ENCODE results near the gene MAPK4.

Gene MAPK4

GRCh38 chr18:50679056-50679455 lies 119.2 kb downstream of the MAPK4 start:
- Histone ChIP-seq H3K36me3 (ENCODE audit: control insufficient read depth, insufficient read depth, low read length) (no peaks in the 10 kb centered on the region), H3K4me2 (ENCODE audit: low read length) (no peak overlapping the region), H2AFZ (no peak overlapping the region), H3K4me3 (ENCODE audit: low read depth, low read length) (no peak overlapping the region), H3K79me2 (peaks cover 7% of the 10 kb centered on the region), H3K27me3 (ENCODE audit: control insufficient read depth, insufficient read depth, low read length) (no peaks in the 10 kb centered on the region), H3K9me3 (ENCODE audit: control insufficient read depth, low read length) (no peaks in the 10 kb centered on the region), H3K27ac (peak overlapping the region; percentile 2), H3K9ac (no peak overlapping the region), H3K4me1 (peaks cover 25% of the 10 kb centered on the region)
- no peak for TF ChIP-seq CTCF (IDR thresholded peaks at IDR 0.05)

GRCh38 chr18:50679656-50680055 lies 119.8 kb downstream of the MAPK4 start:
- Histone ChIP-seq H3K27ac (peak overlapping the region; percentile 2), H2AFZ (no peak overlapping the region), H3K36me3 (ENCODE audit: control insufficient read depth, insufficient read depth, low read length) (no peaks in the 10 kb centered on the region), H3K4me3 (ENCODE audit: low read depth, low read length) (no peak overlapping the region), H3K27me3 (ENCODE audit: control insufficient read depth, insufficient read depth, low read length) (no peaks in the 10 kb centered on the region), H3K79me2 (peaks cover 7% of the 10 kb centered on the region), H3K9me3 (ENCODE audit: control insufficient read depth, low read length) (no peaks in the 10 kb centered on the region), H3K9ac (no peak overlapping the region), H3K4me1 (peaks cover 19% of the 10 kb centered on the region), H3K4me2 (ENCODE audit: low read length) (no peak overlapping the region)
- TF ChIP-seq CTCF (IDR thresholded peaks at IDR 0.05), result no peak

GRCh38 chr18:50680966-50681365 lies 121.1 kb downstream of the MAPK4 start:
- Histone ChIP-seq H3K36me3 (ENCODE audit: control insufficient read depth, insufficient read depth, low read length) (no peaks in the 10 kb centered on the region), H3K4me2 (ENCODE audit: low read length) (no peak overlapping the region), H3K27ac (no peak overlapping the region), H3K4me3 (ENCODE audit: low read depth, low read length) (no peak overlapping the region), H3K9ac (no peak overlapping the region), H3K79me2 (peaks cover 4% of the 10 kb centered on the region), H3K27me3 (ENCODE audit: control insufficient read depth, insufficient read depth, low read length) (no peaks in the 10 kb centered on the region), H3K9me3 (ENCODE audit: control insufficient read depth, low read length) (no peaks in the 10 kb centered on the region), H3K4me1 (peaks cover 16% of the 10 kb centered on the region), H2AFZ (no peak overlapping the region)
- no peak for TF ChIP-seq CTCF (IDR thresholded peaks at IDR 0.05)

GRCh38 chr18:50682852-50683251 lies 123.0 kb downstream of the MAPK4 start:
- Histone ChIP-seq H3K4me3 (ENCODE audit: low read depth, low read length) (no peak overlapping the region), H3K4me2 (ENCODE audit: low read length) (no peak overlapping the region), H3K9me3 (ENCODE audit: control insufficient read depth, low read length) (no peaks in the 10 kb centered on the region), H3K4me1 (peaks cover 27% of the 10 kb centered on the region), H3K36me3 (ENCODE audit: control insufficient read depth, insufficient read depth, low read length) (no peaks in the 10 kb centered on the region), H3K9ac (no peak overlapping the region), H3K27me3 (ENCODE audit: control insufficient read depth, insufficient read depth, low read length) (no peaks in the 10 kb centered on the region), H3K79me2 (peaks cover 7% of the 10 kb centered on the region), H2AFZ (no peak overlapping the region), H3K27ac (no peak overlapping the region)
- TF ChIP-seq CTCF (IDR thresholded peaks at IDR 0.05), result no peak

GRCh38 chr18:50686409-50686808 lies 126.5 kb downstream of the MAPK4 start:
- Histone ChIP-seq H3K27ac (no peak overlapping the region), H2AFZ (no peak overlapping the region), H3K79me2 (peaks cover 23% of the 10 kb centered on the region), H3K36me3 (ENCODE audit: control insufficient read depth, insufficient read depth, low read length) (no peaks in the 10 kb centered on the region), H3K4me1 (peaks cover 41% of the 10 kb centered on the region), H3K9ac (no peak overlapping the region), H3K4me3 (ENCODE audit: low read depth, low read length) (no peak overlapping the region), H3K27me3 (ENCODE audit: control insufficient read depth, insufficient read depth, low read length) (no peaks in the 10 kb centered on the region), H3K9me3 (ENCODE audit: control insufficient read depth, low read length) (no peaks in the 10 kb centered on the region), H3K4me2 (ENCODE audit: low read length) (no peak overlapping the region)
- TF ChIP-seq CTCF (IDR thresholded peaks at IDR 0.05), result no peak
